HG03135 (cell line): Measurements from ENCODE around the gene TERT.

Experiments
- ATAC-seq: cut with Tn5 transposase; IDR thresholded peaks from one replicate; pipeline ENCODE4 v1.9.1; 2021; ENCODE audit warnings: mild to moderate bottlenecking, moderate library complexity; ENCODE audit not compliant: unreplicated experiment

TERT gene

GRCh38 chr5:1222621-1223277 is 72.1 kb downstream of the TERT start:
- ATAC-seq, result no peak

GRCh38 chr5:1222147-1222546 is 72.7 kb downstream of the TERT start:
- no peak for ATAC-seq

GRCh38 chr5:1221721-1222120 is 73.1 kb downstream of the TERT start:
- ATAC-seq, result no peak

- no peak for ATAC-seq
Observed at GRCh38 chr5:1220831-1221230, 74.0 kb downstream of the TERT start.

- no peak for ATAC-seq
Observed at GRCh38 chr5:1220351-1220750, 74.5 kb downstream of the TERT start.

- ATAC-seq, result no peak
Observed at GRCh38 chr5:1219768-1220100, 75.1 kb downstream of the TERT start.

GRCh38 chr5:1219098-1219767 is 75.6 kb downstream of the TERT start:
- no peak for ATAC-seq

GRCh38 chr5:1218351-1219080 is 76.4 kb downstream of the TERT start:
- ATAC-seq, result no peak

GRCh38 chr5:1217596-1218206 is 77.2 kb downstream of the TERT start:
- ATAC-seq, result no peak

GRCh38 chr5:1216918-1217295 is 78.0 kb downstream of the TERT start:
- ATAC-seq, result no peak

GRCh38 chr5:1216211-1216917 is 78.5 kb downstream of the TERT start:
- no peak for ATAC-seq

- ATAC-seq, result no peak
Observed at GRCh38 chr5:1215320-1216096, 79.4 kb downstream of the TERT start.

- ATAC-seq, result no peak
Observed at GRCh38 chr5:1214936-1215220, 80.0 kb downstream of the TERT start.

- no peak for ATAC-seq
Observed at GRCh38 chr5:1214163-1214935, 80.5 kb downstream of the TERT start.

GRCh38 chr5:1213508-1214162 is 81.2 kb downstream of the TERT start:
- ATAC-seq, result no peak

- ATAC-seq, result no peak
Observed at GRCh38 chr5:1212881-1213280, 82.0 kb downstream of the TERT start.

GRCh38 chr5:1212271-1212670 is 82.6 kb downstream of the TERT start:
- no peak for ATAC-seq

GRCh38 chr5:1211701-1212100 is 83.2 kb downstream of the TERT start:
- no peak for ATAC-seq

GRCh38 chr5:1210832-1211251 is 84.0 kb downstream of the TERT start:
- no peak for ATAC-seq
